ENCODE results near the gene MRPL20.

GRCh38 chr1:1399872-1400575 lies 7.1 kb downstream of the MRPL20 start:
- TF ChIP-seq L3MBTL2 (conservative IDR thresholded peaks at IDR 0.05) (peak; percentile 64), FOXK2 (IDR thresholded peaks at IDR 0.05) (no peak), LEF1 (IDR thresholded peaks at IDR 0.05; ENCODE audit: borderline replicate concordance) (no peak), FOXM1 (IDR thresholded peaks at IDR 0.05; ENCODE audit: borderline replicate concordance) (no peak), SP1 (IDR thresholded peaks at IDR 0.05) (no peak), SUZ12 (IDR thresholded peaks at IDR 0.05) (no peak), CTBP1 (IDR thresholded peaks at IDR 0.05; ENCODE audit: borderline replicate concordance) (no peak), FOXA1 (IDR thresholded peaks at IDR 0.05) (no peak), BHLHE40 (IDR thresholded peaks at IDR 0.05; ENCODE audit: borderline replicate concordance) (no peak), ZNF384 (IDR thresholded peaks at IDR 0.05) (no peak), ARNT (IDR thresholded peaks at IDR 0.05) (no peak), NFRKB (IDR thresholded peaks at IDR 0.05) (no peak), ELF4 (IDR thresholded peaks at IDR 0.05) (no peak)
